Measurements from ENCODE around the gene LMF1.

GRCh38 chr16:938136-938535, 32.6 kb downstream of the LMF1 start:
- TF ChIP-seq POLR2AphosphoS5 (IDR thresholded peaks at IDR 0.05) (no peak), CTCF (IDR thresholded peaks at IDR 0.05; ENCODE audit: poor library complexity, severe bottlenecking) (no peak), REST (IDR thresholded peaks at IDR 0.05; ENCODE audit: borderline replicate concordance) (no peak), EP300 (conservative IDR thresholded peaks at IDR 0.05; ENCODE audit: poor library complexity, severe bottlenecking) (no peak)

Measured in neural cell (in vitro differentiated cells).